GM21723 (cell line): Measurements from ENCODE around the gene TNFRSF6B.

Experiments used
- ATAC-seq: cut with Tn5 transposase; IDR thresholded peaks from one replicate; pipeline ENCODE4 v1.9.1; 2021; ENCODE audit warnings: mild to moderate bottlenecking, moderate library complexity; ENCODE audit not compliant: unreplicated experiment

Gene TNFRSF6B

GRCh38 chr20:63682384-63683139, 13.9 kb upstream of the TNFRSF6B start:
- ATAC-seq: no peak

- ATAC-seq: no peak
Observed at GRCh38 chr20:63685269-63686026, 11.0 kb upstream of the TNFRSF6B start.

GRCh38 chr20:63686094-63686491, 10.4 kb upstream of the TNFRSF6B start:
- no peak for ATAC-seq

- ATAC-seq: no peak
Observed at GRCh38 chr20:63686492-63687321, 9.7 kb upstream of the TNFRSF6B start.

GRCh38 chr20:63687419-63688178, 8.9 kb upstream of the TNFRSF6B start:
- no peak for ATAC-seq

- no peak for ATAC-seq
Observed at GRCh38 chr20:63688228-63689045, 8.0 kb upstream of the TNFRSF6B start.

GRCh38 chr20:63689046-63690002, 7.1 kb upstream of the TNFRSF6B start:
- ATAC-seq: no peak

GRCh38 chr20:63690003-63690897, 6.2 kb upstream of the TNFRSF6B start:
- ATAC-seq: no peak

GRCh38 chr20:63690898-63691710, 5.3 kb upstream of the TNFRSF6B start:
- ATAC-seq: no peak

GRCh38 chr20:63691711-63692435, 4.6 kb upstream of the TNFRSF6B start:
- ATAC-seq: no peak

GRCh38 chr20:63692436-63693082, 3.9 kb upstream of the TNFRSF6B start:
- ATAC-seq: no peak

- ATAC-seq: no peak
Observed at GRCh38 chr20:63693083-63693732, 3.2 kb upstream of the TNFRSF6B start.

GRCh38 chr20:63693733-63694583, 2.5 kb upstream of the TNFRSF6B start:
- no peak for ATAC-seq
